Endodermal cell (in vitro differentiated cells): Measurements from ENCODE around the gene TOM1L2. TPM values are rescaled to one million over a fixed set of nuclear protein-coding genes. Genes with fewer than 3 reads are reported as not detected.
A peak's percentile ranks its signal among the peaks of the same experiment; 100 is the strongest.

Source experiments
- DNase-seq: peaks from one replicate; pipeline ENCODE4 v3.0.0-alpha.2; 2017
- H3K27ac ChIP-seq: 2 replicates; pipeline ENCODE4 v1.5.1; 2013; ENCODE audit warnings: mild to moderate bottlenecking, low read depth, low read length, moderate library complexity
- H3K27me3 ChIP-seq: 2 replicates; pipeline ENCODE4 v1.6.1; 2013; ENCODE audit warnings: mild to moderate bottlenecking, low read length, moderate library complexity; ENCODE audit not compliant: insufficient read depth, control insufficient read depth, poor library complexity, severe bottlenecking
- H3K36me3 ChIP-seq: 2 replicates; pipeline ENCODE4 v1.7.0; 2013; ENCODE audit warnings: mild to moderate bottlenecking, low read length, moderate library complexity; ENCODE audit not compliant: control insufficient read depth, insufficient read depth
- H3K4me1 ChIP-seq: one replicate; pipeline ENCODE4 v1.7.0; 2013; ENCODE audit warnings: low read length; ENCODE audit not compliant: control insufficient read depth, insufficient read depth
- H3K4me3 ChIP-seq: 2 replicates; pipeline ENCODE4 v1.5.1; 2013; ENCODE audit warnings: mild to moderate bottlenecking, low read length, moderate library complexity
- H3K9ac ChIP-seq: 2 replicates; pipeline ENCODE4 v1.6.1; 2013; ENCODE audit warnings: mild to moderate bottlenecking, low read length, moderate library complexity; ENCODE audit not compliant: poor library complexity, severe bottlenecking; ENCODE audit errors: extremely low read depth
- H3K9me3 ChIP-seq: 2 replicates; pipeline ENCODE4 v1.6.1; 2013; ENCODE audit warnings: mild to moderate bottlenecking, low read length, moderate library complexity; ENCODE audit not compliant: control insufficient read depth
- H3K27ac Mint-ChIP-seq: 2 replicates; pipeline ENCODE4 v1.8.0; 2020; ENCODE audit warnings: mixed read lengths
- H3K27me3 Mint-ChIP-seq: 2 replicates; pipeline ENCODE4 v1.8.0; 2021; ENCODE audit warnings: mild to moderate bottlenecking, mixed read lengths; ENCODE audit not compliant: insufficient read depth
- H3K36me3 Mint-ChIP-seq: 2 replicates; pipeline ENCODE4 v1.8.0; 2020; ENCODE audit warnings: low read depth, mixed read lengths
- H3K4me1 Mint-ChIP-seq: 2 replicates; pipeline ENCODE4 v1.8.0; 2020; ENCODE audit warnings: mixed read lengths
- H3K4me3 Mint-ChIP-seq: 2 replicates; pipeline ENCODE4 v1.8.0; 2020; ENCODE audit warnings: mild to moderate bottlenecking, moderate library complexity, mixed read lengths
- H3K9me3 Mint-ChIP-seq: 2 replicates; pipeline ENCODE4 v1.8.0; 2020; ENCODE audit warnings: mild to moderate bottlenecking, mixed read lengths
- WGBS, 2 experiments: methylation state at CpG; one replicate each; pipeline versions ENCODE4 v1.1.5 to v1.1.7; 2013; ENCODE audit warnings: missing lambda C conversion rate in 2 of 2, mixed read lengths in 1 of 2; ENCODE audit not compliant: insufficient coverage in 1 of 2, insufficient read length in 1 of 2; 5-methylcytosine and 5-hydroxymethylcytosine counted together
- total RNA-seq, 2 donors: library from RNA; stranded (reverse); fragmentation: NEBNext Ultra II Directional in 1 of 2; extraction: Animal tissue kit (Norgen Biotek cat#: 25700) in 1 of 2; gene quantifications; 2 replicates in 1 of 2; 3 replicates in 1 of 2; pipeline ENCODE4 v1.2.1, GENCODE V29; 2021
- TF ChIP-seq, protein P1 (sequence below): fragments of 200-600 bp; sonication (generic); conservative IDR thresholded peaks from 2 replicates; pipeline ENCODE4 v1.5.0; 2021; ENCODE audit warnings: antibody characterized with exemption, mild to moderate bottlenecking

Gene TOM1L2
- total RNA-seq, 2 donors from 2014 or later, result 10.2 to 11.5 TPM

DNA sequence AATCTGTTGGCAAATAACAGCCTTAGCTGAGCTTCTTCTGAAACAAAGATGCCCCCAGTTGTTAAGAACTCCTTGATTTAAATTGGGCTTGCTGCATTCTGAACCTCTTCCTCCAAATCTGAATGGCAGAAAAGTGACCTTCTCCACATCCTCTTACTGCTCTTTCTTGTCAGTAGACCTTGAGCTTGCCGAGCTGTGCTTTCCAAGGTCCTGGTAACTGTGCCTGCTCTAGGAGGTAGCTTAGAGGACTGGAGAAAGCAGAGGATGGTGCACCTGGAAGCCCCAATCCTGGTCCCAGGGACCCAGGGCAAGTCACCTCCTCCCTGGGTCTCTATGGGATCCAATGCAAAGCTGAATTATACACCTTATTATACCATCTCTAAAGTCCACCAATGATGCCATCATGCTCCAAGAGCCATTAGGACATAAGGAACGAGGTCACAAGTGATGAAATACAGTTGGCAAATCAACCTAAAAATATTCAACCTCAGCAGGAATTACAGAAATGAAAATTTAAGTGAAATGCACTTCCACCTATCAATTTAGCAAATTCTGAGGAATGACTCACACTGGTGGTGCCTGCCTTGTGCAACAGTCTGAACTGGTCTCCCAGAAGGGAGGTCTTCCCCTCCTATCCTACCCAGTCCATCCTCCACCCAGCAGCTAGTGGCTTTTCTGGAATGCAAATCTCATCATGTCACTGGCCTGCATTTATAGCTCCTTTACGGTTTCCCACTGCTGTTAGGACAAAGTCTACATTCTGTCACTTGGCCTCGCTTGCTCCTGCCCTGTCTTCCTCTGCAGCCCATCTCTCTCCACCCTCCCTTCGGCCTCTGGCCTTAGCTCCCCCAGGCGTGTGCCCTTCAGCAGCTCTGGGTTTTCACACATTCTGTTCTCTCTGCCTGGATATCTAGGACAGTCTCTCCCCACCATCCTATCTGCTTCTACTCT lies 36.6 kb downstream of the TOM1L2 start:
- H3K4me1 ChIP-seq, result peaks cover 22% of the 10 kb centered on the region
- DNase-seq, result no peak
- H3K9me3 Mint-ChIP-seq, result no peaks in the 10 kb centered on the region
- H3K4me3 ChIP-seq, result no peak overlapping the region
- H3K4me1 Mint-ChIP-seq, result peaks cover 36% of the 10 kb centered on the region
- H3K36me3 ChIP-seq, result no peaks in the 10 kb centered on the region
- no peaks in the 10 kb centered on the region for H3K36me3 Mint-ChIP-seq
- WGBS, 2 experiments, result 79 to 82% methylated on average over 5 to 6 of the region's 6 CpGs
- H3K27me3 ChIP-seq, result no peaks in the 10 kb centered on the region
- H3K27ac ChIP-seq, result peak overlapping the region; percentile 54
- H3K4me3 Mint-ChIP-seq, result no peak overlapping the region
- H3K27ac Mint-ChIP-seq, result no peak overlapping the region
- no peak overlapping the region for H3K9ac ChIP-seq
- no peaks in the 10 kb centered on the region for H3K9me3 ChIP-seq
- TF ChIP-seq, protein P1, sequence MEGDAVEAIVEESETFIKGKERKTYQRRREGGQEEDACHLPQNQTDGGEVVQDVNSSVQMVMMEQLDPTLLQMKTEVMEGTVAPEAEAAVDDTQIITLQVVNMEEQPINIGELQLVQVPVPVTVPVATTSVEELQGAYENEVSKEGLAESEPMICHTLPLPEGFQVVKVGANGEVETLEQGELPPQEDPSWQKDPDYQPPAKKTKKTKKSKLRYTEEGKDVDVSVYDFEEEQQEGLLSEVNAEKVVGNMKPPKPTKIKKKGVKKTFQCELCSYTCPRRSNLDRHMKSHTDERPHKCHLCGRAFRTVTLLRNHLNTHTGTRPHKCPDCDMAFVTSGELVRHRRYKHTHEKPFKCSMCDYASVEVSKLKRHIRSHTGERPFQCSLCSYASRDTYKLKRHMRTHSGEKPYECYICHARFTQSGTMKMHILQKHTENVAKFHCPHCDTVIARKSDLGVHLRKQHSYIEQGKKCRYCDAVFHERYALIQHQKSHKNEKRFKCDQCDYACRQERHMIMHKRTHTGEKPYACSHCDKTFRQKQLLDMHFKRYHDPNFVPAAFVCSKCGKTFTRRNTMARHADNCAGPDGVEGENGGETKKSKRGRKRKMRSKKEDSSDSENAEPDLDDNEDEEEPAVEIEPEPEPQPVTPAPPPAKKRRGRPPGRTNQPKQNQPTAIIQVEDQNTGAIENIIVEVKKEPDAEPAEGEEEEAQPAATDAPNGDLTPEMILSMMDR, result no peak
- no peaks in the 10 kb centered on the region for H3K27me3 Mint-ChIP-seq

DNA sequence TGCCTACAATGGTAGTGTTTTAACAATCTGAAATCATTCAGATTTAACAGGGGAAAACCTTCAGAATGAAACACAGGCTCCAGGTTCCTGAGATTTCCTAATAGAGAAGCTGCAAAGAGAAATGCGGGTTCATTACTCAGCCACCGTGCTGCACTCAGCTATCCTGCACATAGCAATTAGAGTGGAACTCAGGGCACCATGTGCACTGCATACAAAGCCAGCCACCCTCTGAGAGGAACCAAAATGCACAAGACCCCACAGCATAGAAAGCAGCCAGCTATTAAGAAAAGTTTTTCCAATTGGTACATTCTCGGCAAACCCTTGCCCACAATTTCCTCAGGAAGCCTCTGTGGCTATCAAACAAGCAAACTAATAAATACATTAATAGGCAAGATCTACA lies 37.4 kb downstream of the TOM1L2 start:
- Histone ChIP-seq H3K9ac (no peak overlapping the region), H3K36me3 (no peaks in the 10 kb centered on the region), H3K27ac (no peak overlapping the region), H3K4me1 (peaks cover 18% of the 10 kb centered on the region), H3K4me3 (no peak overlapping the region), H3K9me3 (no peaks in the 10 kb centered on the region), H3K27me3 (no peaks in the 10 kb centered on the region)
- peaks cover 31% of the 10 kb centered on the region for H3K4me1 Mint-ChIP-seq
- H3K9me3 Mint-ChIP-seq, result no peaks in the 10 kb centered on the region
- H3K4me3 Mint-ChIP-seq, result no peak overlapping the region
- H3K27ac Mint-ChIP-seq, result no peak overlapping the region
- TF ChIP-seq, protein P1, result no peak
- no peak for DNase-seq
- WGBS, 2 experiments, result 94% methylated on average over 3 of the region's 3 CpGs
- no peaks in the 10 kb centered on the region for H3K27me3 Mint-ChIP-seq
- H3K36me3 Mint-ChIP-seq, result no peaks in the 10 kb centered on the region

DNA sequence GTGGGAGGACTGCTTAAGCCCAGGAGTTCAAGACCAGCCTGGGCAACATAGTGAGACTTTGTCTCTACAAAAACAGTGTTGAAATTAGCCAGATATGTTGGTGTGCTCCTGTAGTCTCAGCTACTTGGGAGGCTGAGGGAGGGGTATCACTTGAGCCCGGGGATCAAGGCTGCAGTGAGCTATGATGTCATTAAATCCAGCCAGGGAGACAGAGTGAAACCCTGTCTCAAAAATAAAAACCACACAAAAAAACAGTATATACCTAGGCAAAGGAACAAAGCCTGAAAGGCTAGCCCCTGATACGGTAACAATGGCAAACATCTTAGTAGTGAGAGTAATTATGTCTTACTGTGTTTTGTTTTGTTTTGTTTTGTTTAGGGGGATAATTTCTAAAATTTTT lies 38.0 kb downstream of the TOM1L2 start:
- DNase-seq, result no peak
- H3K4me1 Mint-ChIP-seq, result peaks cover 31% of the 10 kb centered on the region
- H3K27ac Mint-ChIP-seq, result no peak overlapping the region
- H3K9ac ChIP-seq, result no peak overlapping the region
- no peaks in the 10 kb centered on the region for H3K36me3 Mint-ChIP-seq
- H3K9me3 Mint-ChIP-seq, result no peaks in the 10 kb centered on the region
- WGBS, 2 experiments, result 69 to 80% methylated on average over 1 of the region's 2 CpGs
- no peaks in the 10 kb centered on the region for H3K27me3 ChIP-seq
- H3K4me1 ChIP-seq, result peaks cover 18% of the 10 kb centered on the region
- H3K36me3 ChIP-seq, result no peaks in the 10 kb centered on the region
- no peak overlapping the region for H3K4me3 Mint-ChIP-seq
- H3K27me3 Mint-ChIP-seq, result no peaks in the 10 kb centered on the region
- TF ChIP-seq, protein P1, result no peak
- no peak overlapping the region for H3K27ac ChIP-seq
- no peaks in the 10 kb centered on the region for H3K9me3 ChIP-seq
- no peak overlapping the region for H3K4me3 ChIP-seq
